Measurements from ENCODE around the gene BMAL1.

DNA sequence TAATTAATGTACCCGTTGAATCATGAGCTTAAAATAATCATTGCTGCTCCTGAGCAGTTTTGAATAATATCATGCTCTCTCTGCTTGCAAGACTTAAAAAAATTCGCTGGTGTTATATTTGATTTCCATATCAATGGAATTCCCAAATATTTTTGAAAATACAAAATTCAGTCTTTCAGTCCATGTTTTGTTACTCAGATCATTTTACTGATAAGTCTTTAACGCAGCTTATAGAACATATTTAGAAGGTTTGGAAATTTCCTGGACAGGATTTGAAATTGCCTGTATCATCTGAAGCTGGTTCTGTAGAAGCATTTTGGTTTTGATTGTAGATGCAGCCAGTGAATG is 1.9 kb downstream of the BMAL1 start:
- TF ChIP-seq POLR2A (IDR thresholded peaks at IDR 0.05) (no peak), POLR2AphosphoS5 (IDR thresholded peaks at IDR 0.05) (no peak)
- TF ChIP-seq, protein P1, sequence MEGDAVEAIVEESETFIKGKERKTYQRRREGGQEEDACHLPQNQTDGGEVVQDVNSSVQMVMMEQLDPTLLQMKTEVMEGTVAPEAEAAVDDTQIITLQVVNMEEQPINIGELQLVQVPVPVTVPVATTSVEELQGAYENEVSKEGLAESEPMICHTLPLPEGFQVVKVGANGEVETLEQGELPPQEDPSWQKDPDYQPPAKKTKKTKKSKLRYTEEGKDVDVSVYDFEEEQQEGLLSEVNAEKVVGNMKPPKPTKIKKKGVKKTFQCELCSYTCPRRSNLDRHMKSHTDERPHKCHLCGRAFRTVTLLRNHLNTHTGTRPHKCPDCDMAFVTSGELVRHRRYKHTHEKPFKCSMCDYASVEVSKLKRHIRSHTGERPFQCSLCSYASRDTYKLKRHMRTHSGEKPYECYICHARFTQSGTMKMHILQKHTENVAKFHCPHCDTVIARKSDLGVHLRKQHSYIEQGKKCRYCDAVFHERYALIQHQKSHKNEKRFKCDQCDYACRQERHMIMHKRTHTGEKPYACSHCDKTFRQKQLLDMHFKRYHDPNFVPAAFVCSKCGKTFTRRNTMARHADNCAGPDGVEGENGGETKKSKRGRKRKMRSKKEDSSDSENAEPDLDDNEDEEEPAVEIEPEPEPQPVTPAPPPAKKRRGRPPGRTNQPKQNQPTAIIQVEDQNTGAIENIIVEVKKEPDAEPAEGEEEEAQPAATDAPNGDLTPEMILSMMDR (IDR thresholded peaks at IDR 0.05), result no peak

Measured in stomach (tissue), 4 donors.